Right lobe of liver (tissue), 4 donors: ENCODE data around the gene CEP72.
"Not testable (repeated sequence)": the region's sequence is repeated elsewhere in the genome, so short reads cannot be mapped to it uniquely, and the experiment has no call there.

Source experiments
- CTCF ChIP-seq, 4 donors: fragments of 200-600 bp in 3 of 4; fragments of 450-650 bp in 1 of 4; IDR thresholded peaks; one replicate each; pipeline versions ENCODE4 v1.5.1 to v1.8.0; 2016 to 2022; ENCODE audit warnings: antibody characterized with exemption in 4 of 4, mild to moderate bottlenecking in 2 of 4
- POLR2A ChIP-seq: fragments of 450-650 bp; IDR thresholded peaks from one replicate; pipeline ENCODE4 v1.6.1; 2017; ENCODE audit warnings: antibody characterized with exemption, mild to moderate bottlenecking
- donor health status: DM: no; HTN: no; CAD: no.
- donor health status: DM: no; HTN: no; CAD: no.
- donor health status: DM: no; HTN: yes; CAD: no.

DNA sequence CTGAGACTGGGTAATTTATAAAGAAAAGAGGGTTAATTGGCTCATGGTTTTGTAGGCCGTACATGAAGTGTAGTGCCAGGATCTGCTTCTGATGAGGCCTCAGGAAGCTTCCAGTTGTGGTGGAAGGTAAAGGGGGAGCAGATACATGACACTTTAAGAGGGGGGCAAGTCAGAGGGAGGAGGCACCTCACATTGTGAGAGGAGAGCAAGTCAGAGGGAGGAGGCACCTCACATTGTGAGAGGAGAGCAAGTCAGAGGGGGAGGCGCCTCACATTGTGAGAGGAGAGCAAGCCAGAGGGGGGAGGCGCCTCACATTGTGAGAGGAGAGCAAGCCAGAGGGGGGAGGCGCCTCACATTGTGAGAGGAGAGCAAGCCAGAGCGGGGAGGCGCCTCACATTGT lies 7.0 kb upstream of the CEP72 start:
- TF ChIP-seq CTCF (IDR thresholded peaks at IDR 0.05); POLR2A: not testable (repeated sequence)
